HAP-1 (cell line): ENCODE results near the gene MUC4.
"Not testable (repeated sequence)": the region's sequence is repeated elsewhere in the genome, so short reads cannot be mapped to it uniquely, and the experiment has no call there.

Experiments
- DNase-seq, 2 experiments: peaks; one replicate each; pipeline ENCODE4 v3.0.0-alpha.2; 2016 to 2020; ENCODE audit warnings: low spot score in 2 of 2
- H3K27me3 ChIP-seq: fragments of 250-450 bp; sonication (Bioruptor Pico); 2 replicates; pipeline ENCODE4 v1.5.1; 2020; ENCODE audit warnings: low read depth, mild to moderate bottlenecking, moderate library complexity
- H3K36me3 ChIP-seq: fragments of 250-450 bp; sonication (Bioruptor Pico); replicated peaks from 2 replicates; pipeline ENCODE4 v1.5.1; 2020; ENCODE audit warnings: mild to moderate bottlenecking
- H3K4me1 ChIP-seq: fragments of 250-450 bp; sonication (Bioruptor Pico); 2 replicates; pipeline ENCODE4 v1.5.1; 2020; ENCODE audit warnings: mild to moderate bottlenecking
- H3K4me3 ChIP-seq: fragments of 250-450 bp; sonication (Bioruptor Pico); 2 replicates; pipeline ENCODE4 v1.5.1; 2020; ENCODE audit warnings: mild to moderate bottlenecking, moderate library complexity
- H3K9me3 ChIP-seq: fragments of 250-450 bp; sonication (Bioruptor Pico); 2 replicates; pipeline ENCODE4 v1.5.1; 2020; ENCODE audit warnings: mild to moderate bottlenecking, moderate library complexity
- in situ Hi-C: fragments of 300-500 bp; cut with MboI; formaldehyde crosslinking; loops from 3 replicates; pipeline ENCODE4 v1.14.3; 2020; ENCODE audit warnings: low sequenced_read_pairs, inconsistent platforms, mixed read lengths

MUC4 gene

DNA sequence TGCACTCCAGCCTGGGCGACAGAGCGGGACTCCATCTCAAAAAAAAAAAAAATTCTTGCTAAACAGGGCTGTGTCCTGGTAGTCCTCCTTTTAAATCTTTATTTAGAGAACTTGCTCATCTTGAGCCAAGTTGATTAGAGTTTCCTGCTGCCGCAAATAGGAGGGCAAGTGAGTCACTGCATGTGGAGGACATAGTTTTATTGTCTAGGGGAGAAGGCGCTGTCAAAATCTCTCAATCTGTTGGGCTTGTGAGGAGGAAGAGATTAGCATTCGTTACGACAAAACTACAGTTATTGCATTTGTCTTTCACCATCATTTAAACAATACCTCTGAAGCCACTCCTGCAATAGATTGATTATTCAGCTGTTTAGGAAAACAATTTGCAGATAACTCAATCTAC lies 11.5 kb downstream of the MUC4 start:
- Histone ChIP-seq H3K4me3 (no peak overlapping the region), H3K9me3 (no peaks in the 10 kb centered on the region), H3K36me3 (no peaks in the 10 kb centered on the region), H3K4me1 (peaks cover 2% of the 10 kb centered on the region), H3K27me3 (0 out of 2 replicates have a peak, but pooled peaks cover 5% of the 10 kb centered on the region)
- no peak for DNase-seq
- in situ Hi-C loops: no loop called here

DNA sequence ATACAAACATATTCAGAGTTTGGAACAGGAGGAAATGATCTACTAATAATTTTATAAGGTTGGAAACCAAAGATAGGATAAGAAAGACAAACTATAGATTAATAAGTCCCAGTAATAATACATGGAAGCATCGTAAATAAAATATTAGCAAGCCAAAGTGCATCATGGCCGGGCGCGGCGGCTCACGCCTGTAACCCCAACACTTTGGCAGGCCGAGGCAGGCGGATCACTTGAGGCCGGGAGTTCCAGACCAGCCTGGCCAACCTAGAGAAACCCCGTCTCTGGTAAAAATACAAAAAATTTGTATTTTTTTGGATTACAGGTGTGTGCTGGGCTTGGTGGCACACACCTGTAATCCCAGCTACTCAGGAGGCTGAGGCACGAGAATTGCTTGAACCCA lies 14.9 kb downstream of the MUC4 start:
- in situ Hi-C loops: no loop called here
- Histone ChIP-seq H3K4me1 (peaks cover 14% of the 10 kb centered on the region), H3K4me3 (no peak overlapping the region), H3K9me3 (no peaks in the 10 kb centered on the region; the same call in 1 of the 2 replicates), H3K27me3 (0 out of 2 replicates have a peak, but pooled peaks cover 5% of the 10 kb centered on the region), H3K36me3 (no peaks in the 10 kb centered on the region)
- no peak for DNase-seq

DNA sequence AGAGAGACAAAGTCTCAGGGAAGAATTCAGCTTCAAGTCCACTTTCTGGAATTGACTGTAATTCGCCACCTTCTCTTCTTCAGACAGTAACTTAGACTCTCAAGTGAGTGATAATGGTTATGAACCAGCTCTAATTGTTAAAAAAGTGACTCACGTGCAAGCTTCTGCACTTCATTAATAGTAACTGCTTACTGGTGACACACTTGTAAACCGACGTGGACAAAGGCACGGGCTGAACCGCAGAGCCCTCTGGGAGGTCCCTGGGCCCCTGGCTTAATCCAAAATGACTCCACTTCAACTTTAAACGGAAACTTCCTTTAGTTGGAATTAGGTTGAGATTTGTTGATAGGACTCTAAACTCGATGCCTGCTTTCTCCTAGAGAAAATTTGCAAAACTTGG lies 17.0 kb downstream of the MUC4 start:
- peaks cover 14% of the 10 kb centered on the region for H3K4me1 ChIP-seq
- peak; percentile 29 to 61 for DNase-seq

GRCh38 chr3:195792621-195793020 lies 19.1 kb downstream of the MUC4 start:
- H3K9me3 ChIP-seq, H3K36me3 ChIP-seq, H3K4me3 ChIP-seq, DNase-seq, H3K27me3 ChIP-seq, in situ Hi-C loops: not testable (repeated sequence)
- H3K4me1 ChIP-seq: peaks cover 14% of the 10 kb centered on the region

More for the DNA sequence above, 17.0 kb downstream of the MUC4 start:
- in situ Hi-C loops: no loop called here
- Histone ChIP-seq H3K36me3 (no peaks in the 10 kb centered on the region), H3K27me3 (0 out of 2 replicates have a peak, but pooled peaks cover 2% of the 10 kb centered on the region), H3K9me3 (peaks cover 2% of the 10 kb centered on the region; the same call in 1 of the 2 replicates), H3K4me3 (no peak overlapping the region)

DNA sequence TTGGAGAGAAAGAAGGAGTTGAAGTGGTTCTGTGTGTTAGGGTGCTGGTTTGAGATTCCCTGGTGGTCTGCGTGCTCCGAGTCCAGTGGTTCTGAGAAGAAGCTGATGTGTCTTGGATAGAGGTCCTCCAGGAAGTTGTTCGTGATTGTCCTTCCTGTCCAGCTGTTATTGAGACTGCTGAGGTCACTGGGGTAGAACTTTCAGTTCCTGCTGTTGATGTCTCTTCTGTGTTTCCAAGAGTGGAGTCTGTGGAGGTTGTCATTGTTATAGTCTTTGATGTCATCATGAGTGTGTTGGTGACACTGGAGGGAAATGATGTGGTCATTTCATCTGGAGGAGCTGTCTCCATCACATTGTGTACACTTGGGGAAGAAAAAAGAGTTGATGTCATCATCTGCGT lies 20.8 kb downstream of the MUC4 start:
- Histone ChIP-seq H3K4me3 (no peak overlapping the region), H3K9me3 (peaks cover 2% of the 10 kb centered on the region; the same call in 1 of the 2 replicates), H3K4me1 (peaks cover 14% of the 10 kb centered on the region), H3K36me3 (no peaks in the 10 kb centered on the region), H3K27me3 (no peaks in the 10 kb centered on the region)
- in situ Hi-C loops: no loop called here
- DNase-seq: no peak

DNA sequence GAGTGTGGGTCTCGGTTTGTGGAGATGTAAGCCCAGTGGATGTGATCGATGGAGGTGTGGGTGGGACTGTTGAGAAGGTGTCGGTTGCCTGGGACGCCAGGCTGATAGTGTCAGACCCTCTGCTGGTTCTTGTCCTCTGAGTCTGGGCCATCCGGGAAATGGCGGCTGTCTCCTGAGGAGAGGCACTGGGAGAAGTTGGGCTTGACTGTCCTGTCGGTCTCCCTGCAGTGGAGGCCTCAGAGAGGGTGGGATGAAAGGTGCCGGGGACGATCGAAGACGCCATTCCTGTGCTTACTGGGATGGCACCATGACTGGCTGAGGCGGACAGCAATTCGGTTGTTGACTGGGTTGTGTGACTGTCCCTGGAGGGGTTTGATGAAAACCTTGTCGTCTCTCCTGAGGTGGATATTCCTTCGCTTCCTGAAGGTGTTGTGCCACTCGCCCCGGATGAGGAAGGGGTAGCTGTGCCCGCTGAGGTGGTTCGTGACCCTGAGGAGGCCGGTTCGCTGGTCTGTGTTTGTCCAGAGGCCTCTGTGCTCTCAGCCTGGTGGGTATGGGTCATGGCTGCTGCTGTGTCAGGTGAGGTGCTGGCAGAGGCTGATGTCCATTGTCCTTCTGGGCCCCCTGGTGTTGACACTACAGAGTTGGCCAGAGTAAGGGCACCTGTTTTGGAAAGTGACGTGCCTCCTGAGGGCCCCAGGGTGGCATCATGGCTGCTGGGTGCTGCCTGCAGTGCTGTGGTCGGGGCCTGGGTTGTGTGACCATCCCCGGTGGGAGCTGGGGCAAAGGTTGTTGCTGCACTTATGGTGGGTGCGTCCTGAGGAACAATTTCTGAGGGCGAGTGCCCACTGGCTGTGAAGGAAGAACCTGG lies 22.8 kb downstream of the MUC4 start:
- Histone ChIP-seq H3K4me1 (no peaks in the 10 kb centered on the region), H3K36me3 (no peaks in the 10 kb centered on the region), H3K27me3 (no peaks in the 10 kb centered on the region), H3K9me3 (peaks cover 2% of the 10 kb centered on the region; the same call in 1 of the 2 replicates), H3K4me3 (no peak overlapping the region)
- in situ Hi-C loops: no loop called here
- no peak for DNase-seq

GRCh38 chr3:195785781-195786405 lies 25.8 kb downstream of the MUC4 start:
- H3K4me1 ChIP-seq, H3K9me3 ChIP-seq, DNase-seq, H3K4me3 ChIP-seq, in situ Hi-C loops, H3K36me3 ChIP-seq, H3K27me3 ChIP-seq: not testable (repeated sequence)

DNA sequence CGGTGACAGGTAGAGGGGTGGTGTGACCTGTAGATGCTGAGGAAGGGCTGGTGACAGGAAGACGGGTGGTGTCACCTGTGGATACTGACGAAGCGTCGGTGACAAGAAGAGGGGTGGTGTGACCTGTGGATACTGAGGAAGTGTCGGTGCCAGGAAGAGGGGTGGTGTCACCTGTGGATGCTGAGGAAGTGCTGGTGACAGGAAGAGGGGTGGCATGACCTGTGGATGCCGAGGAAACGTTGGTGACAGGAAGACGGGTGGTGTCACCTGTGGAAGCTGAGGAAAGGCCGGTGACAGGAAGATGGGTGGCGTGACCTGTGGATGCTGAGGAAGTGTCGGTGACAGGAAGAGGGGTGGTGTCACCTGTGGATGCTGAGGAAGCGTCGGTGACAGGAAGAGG lies 27.7 kb downstream of the MUC4 start:
- H3K36me3 ChIP-seq, H3K4me1 ChIP-seq, H3K4me3 ChIP-seq, H3K27me3 ChIP-seq, in situ Hi-C loops, DNase-seq, H3K9me3 ChIP-seq: not testable (repeated sequence)

DNA sequence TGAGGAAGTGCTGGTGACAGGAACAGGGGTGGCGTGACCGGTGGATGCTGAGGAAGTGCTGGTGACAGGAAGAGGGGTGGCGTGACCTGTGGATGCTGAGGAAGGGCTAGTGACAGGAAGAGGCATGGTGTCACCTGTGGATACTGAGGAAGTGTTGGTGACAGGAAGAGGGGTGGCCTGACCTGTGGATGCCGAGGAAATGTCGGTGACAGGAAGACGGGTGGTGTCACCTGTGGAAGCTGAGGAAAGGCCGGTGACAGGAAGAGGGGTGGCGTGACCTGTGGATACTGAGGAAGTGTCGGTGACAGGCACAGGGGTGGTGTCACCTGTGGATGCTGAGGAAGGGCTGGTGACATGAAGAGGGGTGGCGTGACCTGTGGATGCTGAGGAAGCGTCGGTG lies 30.5 kb downstream of the MUC4 start:
- H3K4me1 ChIP-seq, H3K4me3 ChIP-seq, H3K36me3 ChIP-seq, H3K27me3 ChIP-seq, DNase-seq, in situ Hi-C loops, H3K9me3 ChIP-seq: not testable (repeated sequence)

- H3K4me1 ChIP-seq: no peaks in the 10 kb centered on the region
- H3K36me3 ChIP-seq: no peaks in the 10 kb centered on the region
- no peaks in the 10 kb centered on the region for H3K27me3 ChIP-seq
- no peaks in the 10 kb centered on the region for H3K9me3 ChIP-seq
- DNase-seq: no peak
- no peak overlapping the region for H3K4me3 ChIP-seq
- in situ Hi-C loops: no loop called here
These were observed 33.8 kb downstream of the MUC4 start for GRCh38 chr3:195777975-195778374.

DNA sequence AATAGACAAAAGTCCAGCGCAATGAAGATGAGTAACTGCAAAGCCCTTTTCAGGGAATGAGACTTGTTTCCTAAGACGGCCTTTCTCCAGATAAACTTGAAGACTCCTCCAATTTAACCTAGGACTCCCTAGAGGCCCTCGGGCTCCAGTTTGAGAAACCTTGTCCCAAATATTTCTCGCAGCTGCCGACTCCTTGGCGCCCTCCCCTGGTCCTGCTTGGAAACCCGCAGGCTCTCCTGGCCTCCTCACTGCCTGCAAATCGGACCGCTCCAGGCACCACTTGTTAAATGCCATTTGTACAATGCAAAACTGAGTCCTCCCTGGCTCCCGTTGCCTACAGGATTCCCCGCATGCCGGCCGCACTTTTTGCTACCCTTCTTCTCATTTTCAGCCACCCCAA lies 36.8 kb downstream of the MUC4 start:
- in situ Hi-C loops: no loop called here
- Histone ChIP-seq H3K9me3 (no peaks in the 10 kb centered on the region), H3K4me3 (no peak overlapping the region), H3K27me3 (no peaks in the 10 kb centered on the region), H3K4me1 (no peaks in the 10 kb centered on the region), H3K36me3 (no peaks in the 10 kb centered on the region)
- DNase-seq: peak; percentile 19 to 72

GRCh38 chr3:195773956-195774537 lies 37.7 kb downstream of the MUC4 start:
- Histone ChIP-seq H3K9me3 (no peaks in the 10 kb centered on the region), H3K36me3 (no peaks in the 10 kb centered on the region), H3K27me3 (no peaks in the 10 kb centered on the region), H3K4me1 (no peaks in the 10 kb centered on the region), H3K4me3 (no peak overlapping the region)
- in situ Hi-C loops: no loop called here
- DNase-seq: no peak

DNA sequence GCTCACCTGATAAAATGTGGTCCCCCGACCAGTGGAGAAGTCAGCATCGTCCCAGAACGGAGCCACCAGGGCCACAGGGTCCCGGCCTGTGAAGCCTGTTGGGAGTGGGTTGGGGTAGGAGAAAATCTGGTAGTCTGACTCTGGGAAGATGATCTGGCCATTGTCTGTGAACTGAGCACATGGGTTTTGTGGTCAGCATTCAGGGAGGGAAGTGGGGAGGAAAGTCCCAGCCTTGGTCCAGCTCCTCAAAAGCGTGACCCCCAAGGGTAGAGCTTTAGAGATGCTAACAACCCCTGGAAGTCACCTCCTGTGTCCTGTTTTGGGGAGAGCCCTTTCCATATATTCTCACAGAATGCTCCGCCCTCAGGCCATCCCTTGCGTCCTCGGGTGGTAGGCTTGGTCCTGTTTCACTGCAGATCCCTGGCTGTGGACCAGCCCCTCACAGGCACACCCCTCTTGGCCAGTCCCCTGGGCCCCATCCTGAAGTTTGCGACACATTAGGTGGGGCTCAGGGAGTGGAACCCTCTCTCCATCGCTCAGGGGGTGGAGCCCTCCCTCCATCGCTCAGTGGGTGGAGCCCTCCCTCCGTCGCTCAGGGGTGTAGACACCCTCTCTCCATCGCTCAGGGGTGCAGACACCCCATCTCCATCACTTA lies 40.0 kb downstream of the MUC4 start:
- DNase-seq: no peak
- Histone ChIP-seq H3K4me1 (no peaks in the 10 kb centered on the region), H3K9me3 (no peaks in the 10 kb centered on the region), H3K4me3 (no peak overlapping the region), H3K36me3 (no peaks in the 10 kb centered on the region), H3K27me3 (no peaks in the 10 kb centered on the region)
- in situ Hi-C loops: no loop called here
